IMR-90 (cell line): ENCODE data around the gene TNPO1.

ENCODE experiments used
- BHLHE40 ChIP-seq: fragments of 150-350 bp; IDR thresholded peaks from 2 replicates; pipeline ENCODE4 v1.6.1; 2016; ENCODE audit warnings: mild to moderate bottlenecking, low read depth, low read length
- CEBPB ChIP-seq: IDR thresholded peaks from 2 replicates; pipeline ENCODE4 v1.6.1; 2012; ENCODE audit warnings: low read depth, low read length, improper control_type of control experiment
- CTCF ChIP-seq: conservative IDR thresholded peaks from 2 replicates; pipeline ENCODE4 v1.5.1; 2012; ENCODE audit warnings: mild to moderate bottlenecking, low read depth, low read length, improper control_type of control experiment
- ELK1 ChIP-seq: fragments of 150-350 bp; IDR thresholded peaks from 2 replicates; pipeline ENCODE4 v1.6.1; 2016; ENCODE audit warnings: low read depth, mild to moderate bottlenecking, low read length, moderate library complexity, borderline replicate concordance
- MAFK ChIP-seq: IDR thresholded peaks from 2 replicates; pipeline ENCODE4 v1.6.1; 2012; ENCODE audit warnings: low read depth, low read length, improper control_type of control experiment
- MAZ ChIP-seq: IDR thresholded peaks from 2 replicates; pipeline ENCODE4 v1.6.1; 2012; ENCODE audit warnings: low read depth, mild to moderate bottlenecking, low read length, improper control_type of control experiment, moderate library complexity, borderline replicate concordance
- MXI1 ChIP-seq: IDR thresholded peaks from 2 replicates; pipeline ENCODE4 v1.6.1; 2012; ENCODE audit warnings: low read depth, mild to moderate bottlenecking, low read length, moderate library complexity, borderline replicate concordance
- POLR2A ChIP-seq: IDR thresholded peaks from 2 replicates; pipeline ENCODE4 v1.6.1; 2012; ENCODE audit warnings: mild to moderate bottlenecking, low read depth, low read length
- RAD21 ChIP-seq: IDR thresholded peaks from 2 replicates; pipeline ENCODE4 v1.6.1; 2012; ENCODE audit warnings: low read length, improper control_type of control experiment
- RCOR1 ChIP-seq: IDR thresholded peaks from 2 replicates; pipeline ENCODE4 v1.6.1; 2012; ENCODE audit warnings: mild to moderate bottlenecking, low read length, improper control_type of control experiment; ENCODE audit not compliant: insufficient replicate concordance
- RFX5 ChIP-seq: IDR thresholded peaks from 2 replicates; pipeline ENCODE4 v1.8.0; 2012; ENCODE audit warnings: low read depth, mild to moderate bottlenecking, low read length, moderate library complexity
- SMC3 ChIP-seq: fragments of 150-350 bp; IDR thresholded peaks from 2 replicates; pipeline ENCODE4 v1.6.1; 2016; ENCODE audit warnings: low read depth, mild to moderate bottlenecking, antibody characterized with exemption, low read length, moderate library complexity
- USF2 ChIP-seq: fragments of 150-350 bp; IDR thresholded peaks from 2 replicates; pipeline ENCODE4 v1.6.1; 2017; ENCODE audit warnings: mild to moderate bottlenecking, antibody characterized with exemption, low read length, low read depth

- TF ChIP-seq CTCF = no peak
- no peak for TF ChIP-seq USF2
- TF ChIP-seq RFX5 = no peak
- no peak for TF ChIP-seq POLR2A
- TF ChIP-seq RAD21 = no peak
- TF ChIP-seq ELK1 = no peak
- no peak for TF ChIP-seq SMC3
- no peak for TF ChIP-seq MAZ
- no peak for TF ChIP-seq CEBPB
- TF ChIP-seq BHLHE40 = no peak
- no peak for TF ChIP-seq MAFK
- TF ChIP-seq MXI1 = no peak
- TF ChIP-seq RCOR1 = no peak
Measured at GRCh38 chr5:72849546-72849945, 33.1 kb downstream of the TNPO1 start.
